Measurements from ENCODE around the gene CCDC110. TPM values are rescaled to one million over a fixed set of nuclear protein-coding genes. Genes with fewer than 3 reads are reported as not detected.

Gene CCDC110
- total RNA-seq, 1 donor from 2014 or later = 0.73 TPM

- Mint-ChIP-seq H3K27ac (ENCODE audit: unreplicated experiment) (no peak overlapping the region), H3K9me3 (ENCODE audit: unreplicated experiment) (no peaks in the 10 kb centered on the region)
- DNase-seq (ENCODE audit: extremely low spot score, unreplicated experiment) = no peak
Observed at GRCh38 chr4:185500035-185500434, 28.5 kb upstream of the CCDC110 start.

GRCh38 chr4:185488650-185489049, 17.1 kb upstream of the CCDC110 start:
- H3K27me3 Mint-ChIP-seq (ENCODE audit: unreplicated experiment) = peaks cover 21% of the 10 kb centered on the region
- DNase-seq (ENCODE audit: extremely low spot score, unreplicated experiment) = no peak
- no peak overlapping the region for H3K27ac Mint-ChIP-seq (ENCODE audit: unreplicated experiment)
- no peaks in the 10 kb centered on the region for H3K4me1 Mint-ChIP-seq (ENCODE audit: unreplicated experiment)
- no peak overlapping the region for H3K4me3 Mint-ChIP-seq (ENCODE audit: unreplicated experiment)
- H3K36me3 Mint-ChIP-seq (ENCODE audit: unreplicated experiment) = peaks cover 3% of the 10 kb centered on the region
- TF ChIP-seq, protein P1, sequence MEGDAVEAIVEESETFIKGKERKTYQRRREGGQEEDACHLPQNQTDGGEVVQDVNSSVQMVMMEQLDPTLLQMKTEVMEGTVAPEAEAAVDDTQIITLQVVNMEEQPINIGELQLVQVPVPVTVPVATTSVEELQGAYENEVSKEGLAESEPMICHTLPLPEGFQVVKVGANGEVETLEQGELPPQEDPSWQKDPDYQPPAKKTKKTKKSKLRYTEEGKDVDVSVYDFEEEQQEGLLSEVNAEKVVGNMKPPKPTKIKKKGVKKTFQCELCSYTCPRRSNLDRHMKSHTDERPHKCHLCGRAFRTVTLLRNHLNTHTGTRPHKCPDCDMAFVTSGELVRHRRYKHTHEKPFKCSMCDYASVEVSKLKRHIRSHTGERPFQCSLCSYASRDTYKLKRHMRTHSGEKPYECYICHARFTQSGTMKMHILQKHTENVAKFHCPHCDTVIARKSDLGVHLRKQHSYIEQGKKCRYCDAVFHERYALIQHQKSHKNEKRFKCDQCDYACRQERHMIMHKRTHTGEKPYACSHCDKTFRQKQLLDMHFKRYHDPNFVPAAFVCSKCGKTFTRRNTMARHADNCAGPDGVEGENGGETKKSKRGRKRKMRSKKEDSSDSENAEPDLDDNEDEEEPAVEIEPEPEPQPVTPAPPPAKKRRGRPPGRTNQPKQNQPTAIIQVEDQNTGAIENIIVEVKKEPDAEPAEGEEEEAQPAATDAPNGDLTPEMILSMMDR (IDR thresholded peaks at IDR 0.05) = no peak
- H3K9me3 Mint-ChIP-seq (ENCODE audit: unreplicated experiment) = peaks cover 22% of the 10 kb centered on the region

More at GRCh38 chr4:185500035-185500434, 28.5 kb upstream of the CCDC110 start:
- Mint-ChIP-seq H3K27me3 (ENCODE audit: unreplicated experiment) (no peaks in the 10 kb centered on the region), H3K4me1 (ENCODE audit: unreplicated experiment) (no peaks in the 10 kb centered on the region), H3K36me3 (ENCODE audit: unreplicated experiment) (peaks cover 4% of the 10 kb centered on the region), H3K4me3 (ENCODE audit: unreplicated experiment) (no peak overlapping the region)
- TF ChIP-seq, protein P1 (IDR thresholded peaks at IDR 0.05) = no peak

GRCh38 chr4:185481401-185481800, 9.9 kb upstream of the CCDC110 start:
- Mint-ChIP-seq H3K36me3 (ENCODE audit: unreplicated experiment) (no peaks in the 10 kb centered on the region), H3K4me1 (ENCODE audit: unreplicated experiment) (no peaks in the 10 kb centered on the region), H3K27me3 (ENCODE audit: unreplicated experiment) (peaks cover 38% of the 10 kb centered on the region), H3K27ac (ENCODE audit: unreplicated experiment) (no peak overlapping the region), H3K4me3 (ENCODE audit: unreplicated experiment) (no peak overlapping the region), H3K9me3 (ENCODE audit: unreplicated experiment) (peaks cover 4% of the 10 kb centered on the region)
- no peak for DNase-seq (ENCODE audit: extremely low spot score, unreplicated experiment)
- TF ChIP-seq, protein P1 (IDR thresholded peaks at IDR 0.05) = no peak

DNA sequence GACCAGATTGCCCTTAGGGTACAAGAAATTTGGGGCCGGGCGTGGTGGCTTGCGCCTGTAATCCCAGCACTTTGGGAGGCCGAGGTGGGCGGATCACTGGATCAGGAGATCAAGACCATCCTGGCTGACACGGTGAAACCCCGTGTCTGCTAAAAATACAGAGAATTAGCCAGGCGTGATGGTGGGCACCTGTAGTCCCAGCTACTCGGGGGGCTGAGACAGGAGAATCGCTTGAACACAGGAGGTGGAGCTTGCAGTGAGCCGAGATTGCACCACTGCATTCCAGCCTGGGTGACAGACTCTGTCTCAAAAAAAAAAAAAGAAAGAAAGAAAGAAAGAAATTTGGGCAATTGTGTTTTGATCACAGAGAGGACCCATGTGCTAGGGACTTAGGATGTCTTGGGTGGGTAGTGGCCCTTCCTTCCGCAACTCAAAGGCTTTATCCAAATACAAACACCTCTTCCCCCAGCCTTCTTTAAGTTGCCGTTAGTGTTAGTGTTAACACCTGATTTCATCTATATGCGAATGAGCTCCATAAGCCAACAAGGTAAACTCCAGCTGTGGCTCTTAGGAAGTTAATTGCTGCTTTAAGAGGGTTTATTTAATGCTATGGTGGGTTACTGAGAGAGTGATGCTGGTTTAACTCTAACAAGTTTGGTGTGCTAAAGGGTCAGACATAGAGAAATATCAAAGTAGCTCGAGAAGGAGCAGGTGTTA, 8.6 kb upstream of the CCDC110 start:
- H3K4me3 Mint-ChIP-seq (ENCODE audit: unreplicated experiment) = no peak overlapping the region
- no peaks in the 10 kb centered on the region for H3K9me3 Mint-ChIP-seq (ENCODE audit: unreplicated experiment)
- TF ChIP-seq, protein P1 (IDR thresholded peaks at IDR 0.05) = no peak
- peaks cover 34% of the 10 kb centered on the region for H3K27me3 Mint-ChIP-seq (ENCODE audit: unreplicated experiment)
- H3K4me1 Mint-ChIP-seq (ENCODE audit: unreplicated experiment) = no peaks in the 10 kb centered on the region
- H3K27ac Mint-ChIP-seq (ENCODE audit: unreplicated experiment) = no peak overlapping the region
- H3K36me3 Mint-ChIP-seq (ENCODE audit: unreplicated experiment) = no peaks in the 10 kb centered on the region
- no peak for DNase-seq (ENCODE audit: extremely low spot score, unreplicated experiment)

DNA sequence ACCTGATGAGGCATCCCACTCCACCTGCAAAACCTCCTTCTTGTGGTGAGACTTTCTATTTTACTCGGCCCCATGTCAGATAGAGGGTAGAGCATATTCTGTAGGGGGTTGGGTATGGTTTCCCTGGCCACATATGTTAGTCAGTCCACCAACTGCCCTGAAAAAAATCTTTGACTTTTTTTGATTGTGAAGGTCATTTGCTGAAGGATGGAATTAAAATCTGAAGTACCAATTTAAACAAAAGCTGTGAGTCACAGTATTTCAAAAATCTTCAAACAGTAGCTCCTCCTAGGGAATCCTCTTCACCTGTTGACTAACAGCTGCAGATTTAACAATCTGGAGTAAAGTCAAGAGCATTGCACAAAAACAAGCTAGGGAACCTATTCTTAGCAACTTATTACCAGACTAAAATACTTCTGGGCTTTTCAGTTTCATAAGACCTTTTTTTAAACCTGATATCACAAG, 8.0 kb upstream of the CCDC110 start:
- H3K27me3 Mint-ChIP-seq (ENCODE audit: unreplicated experiment) = peaks cover 29% of the 10 kb centered on the region
- DNase-seq (ENCODE audit: extremely low spot score, unreplicated experiment) = no peak
- H3K4me1 Mint-ChIP-seq (ENCODE audit: unreplicated experiment) = no peaks in the 10 kb centered on the region
- no peaks in the 10 kb centered on the region for H3K36me3 Mint-ChIP-seq (ENCODE audit: unreplicated experiment)
- no peak overlapping the region for H3K27ac Mint-ChIP-seq (ENCODE audit: unreplicated experiment)
- TF ChIP-seq, protein P1 (IDR thresholded peaks at IDR 0.05) = no peak
- no peaks in the 10 kb centered on the region for H3K9me3 Mint-ChIP-seq (ENCODE audit: unreplicated experiment)
- H3K4me3 Mint-ChIP-seq (ENCODE audit: unreplicated experiment) = no peak overlapping the region
